ENCODE measurements around the gene SPRR1A.

Gene SPRR1A

GRCh38 chr1:153035211-153035610 is 51.3 kb downstream of the SPRR1A start:
- Mint-ChIP-seq H3K36me3 (ENCODE audit: low read depth) (no peaks in the 10 kb centered on the region), H3K27me3 (ENCODE audit: low read depth) (peaks cover 13% of the 10 kb centered on the region), H3K9me3 (no peaks in the 10 kb centered on the region), H3K27ac (no peak overlapping the region), H3K4me3 (no peak overlapping the region), H3K4me1 (no peaks in the 10 kb centered on the region)
- TF ChIP-seq CTCF (IDR thresholded peaks at IDR 0.05; ENCODE audit: unreplicated experiment in 3 of 3), result no peak

All from nephron (organoid).